Muscle layer of colon (tissue), 2 donors: ENCODE data around the gene RXRA.
A peak's percentile ranks its signal among the peaks of the same experiment; 100 is the strongest.

ENCODE experiments used
- H3K27ac ChIP-seq: one replicate; pipeline ENCODE4 v1.7.0; 2013; ENCODE audit warnings: low read depth, mild to moderate bottlenecking, low read length, moderate library complexity
- H3K27me3 ChIP-seq, 2 donors: one replicate each; pipeline ENCODE4 v1.7.0; 2013; ENCODE audit warnings: low read length in 2 of 2, mild to moderate bottlenecking in 2 of 2; ENCODE audit not compliant: insufficient read depth in 2 of 2, control insufficient read depth in 1 of 2
- H3K36me3 ChIP-seq: one replicate; pipeline ENCODE4 v1.7.0; 2013; ENCODE audit warnings: mild to moderate bottlenecking, low read length; ENCODE audit not compliant: insufficient read depth
- H3K4me1 ChIP-seq: one replicate; pipeline ENCODE4 v1.7.0; 2013; ENCODE audit warnings: mild to moderate bottlenecking, low read length; ENCODE audit not compliant: insufficient read depth
- H3K4me3 ChIP-seq, 2 donors: one replicate each; pipeline ENCODE4 v1.7.0; 2013; ENCODE audit warnings: low read length in 2 of 2, low read depth in 1 of 2, mild to moderate bottlenecking in 1 of 2, moderate library complexity in 1 of 2
- H3K9ac ChIP-seq: one replicate; pipeline ENCODE4 v1.7.0; 2013; ENCODE audit warnings: low read length
- H3K9me3 ChIP-seq: one replicate; pipeline ENCODE4 v1.7.0; 2013; ENCODE audit warnings: mild to moderate bottlenecking, low read length
- donor health status: abdominal sarcoma.
- donor health status: Adenocarcinoma of cecum.

RXRA gene

GRCh38 chr9:134337469-134337868 is 11.2 kb downstream of the RXRA start:
- Histone ChIP-seq H3K4me3 (no peak overlapping the region), H3K4me1 (peaks cover 86% of the 10 kb centered on the region), H3K27me3 (no peaks in the 10 kb centered on the region), H3K27ac (no peak overlapping the region), H3K36me3 (no peaks in the 10 kb centered on the region), H3K9me3 (no peaks in the 10 kb centered on the region), H3K9ac (no peak overlapping the region)

- Histone ChIP-seq H3K4me1 (peaks cover 82% of the 10 kb centered on the region), H3K9me3 (no peaks in the 10 kb centered on the region), H3K27me3 (no peaks in the 10 kb centered on the region), H3K36me3 (no peaks in the 10 kb centered on the region), H3K4me3 (peak overlapping the region in 1 of 2 donors; percentile 7), H3K27ac (no peak overlapping the region), H3K9ac (no peak overlapping the region)
Observed at GRCh38 chr9:134338394-134339182, 12.3 kb downstream of the RXRA start.

GRCh38 chr9:134339183-134339806 is 13.0 kb downstream of the RXRA start:
- peak overlapping the region in 1 of 2 donors; percentile 7 for H3K4me3 ChIP-seq
- H3K27me3 ChIP-seq: no peaks in the 10 kb centered on the region
- H3K9me3 ChIP-seq: no peaks in the 10 kb centered on the region
- peaks cover 81% of the 10 kb centered on the region for H3K4me1 ChIP-seq
- no peak overlapping the region for H3K9ac ChIP-seq
- no peaks in the 10 kb centered on the region for H3K36me3 ChIP-seq
- no peak overlapping the region for H3K27ac ChIP-seq

GRCh38 chr9:134340475-134341160 is 14.4 kb downstream of the RXRA start:
- H3K4me3 ChIP-seq: no peak overlapping the region
- no peaks in the 10 kb centered on the region for H3K36me3 ChIP-seq
- no peaks in the 10 kb centered on the region for H3K9me3 ChIP-seq
- peaks cover 88% of the 10 kb centered on the region for H3K4me1 ChIP-seq
- no peaks in the 10 kb centered on the region for H3K27me3 ChIP-seq
- H3K27ac ChIP-seq: no peak overlapping the region
- H3K9ac ChIP-seq: no peak overlapping the region

GRCh38 chr9:134341306-134341705 is 15.1 kb downstream of the RXRA start:
- Histone ChIP-seq H3K27ac (peak overlapping the region; percentile 7), H3K4me3 (peak overlapping the region in 1 of 2 donors; percentile 22), H3K9me3 (no peaks in the 10 kb centered on the region), H3K27me3 (no peaks in the 10 kb centered on the region), H3K36me3 (no peaks in the 10 kb centered on the region), H3K9ac (no peak overlapping the region), H3K4me1 (peaks cover 85% of the 10 kb centered on the region)

- no peak overlapping the region for H3K27ac ChIP-seq
- H3K9ac ChIP-seq: no peak overlapping the region
- H3K27me3 ChIP-seq: no peaks in the 10 kb centered on the region
- H3K4me3 ChIP-seq: peak overlapping the region in 1 of 2 donors; percentile 22
- H3K36me3 ChIP-seq: no peaks in the 10 kb centered on the region
- peaks cover 79% of the 10 kb centered on the region for H3K4me1 ChIP-seq
- H3K9me3 ChIP-seq: no peaks in the 10 kb centered on the region
Observed at GRCh38 chr9:134341929-134342745, 15.9 kb downstream of the RXRA start.

- peaks cover 74% of the 10 kb centered on the region for H3K4me1 ChIP-seq
- H3K27ac ChIP-seq: no peak overlapping the region
Observed at GRCh38 chr9:134342746-134343115, 16.5 kb downstream of the RXRA start.

GRCh38 chr9:134343637-134344036 is 17.4 kb downstream of the RXRA start:
- no peaks in the 10 kb centered on the region for H3K9me3 ChIP-seq
- H3K27me3 ChIP-seq: no peaks in the 10 kb centered on the region
- no peak overlapping the region for H3K4me3 ChIP-seq
- no peak overlapping the region for H3K27ac ChIP-seq
- no peaks in the 10 kb centered on the region for H3K36me3 ChIP-seq
- peaks cover 75% of the 10 kb centered on the region for H3K4me1 ChIP-seq
- H3K9ac ChIP-seq: no peak overlapping the region

More at GRCh38 chr9:134342746-134343115, 16.5 kb downstream of the RXRA start:
- H3K9ac ChIP-seq: no peak overlapping the region
- no peaks in the 10 kb centered on the region for H3K27me3 ChIP-seq
- no peaks in the 10 kb centered on the region for H3K9me3 ChIP-seq
- H3K36me3 ChIP-seq: no peaks in the 10 kb centered on the region
- no peak overlapping the region for H3K4me3 ChIP-seq

GRCh38 chr9:134344068-134344799 is 18.0 kb downstream of the RXRA start:
- Histone ChIP-seq H3K4me3 (no peak overlapping the region), H3K27me3 (no peaks in the 10 kb centered on the region), H3K9ac (no peak overlapping the region), H3K4me1 (peaks cover 75% of the 10 kb centered on the region), H3K9me3 (no peaks in the 10 kb centered on the region), H3K36me3 (no peaks in the 10 kb centered on the region), H3K27ac (no peak overlapping the region)

- Histone ChIP-seq H3K4me1 (peaks cover 73% of the 10 kb centered on the region), H3K9me3 (no peaks in the 10 kb centered on the region), H3K27me3 (no peaks in the 10 kb centered on the region), H3K36me3 (no peaks in the 10 kb centered on the region), H3K27ac (no peak overlapping the region), H3K9ac (no peak overlapping the region), H3K4me3 (no peak overlapping the region)
Observed at GRCh38 chr9:134344800-134345310, 18.6 kb downstream of the RXRA start.
